ENCODE measurements around the gene L3MBTL4. TPM values are rescaled to one million over a fixed set of nuclear protein-coding genes. Genes with fewer than 3 reads are reported as not detected.

Gene L3MBTL4
- total and polyA plus RNA-seq, 8 donors = 2.5 to 15.1 (median 6.4) TPM

GRCh38 chr18:6341303-6341702 lies 73.4 kb downstream of the L3MBTL4 start:
- Histone ChIP-seq H3K36me3 (no peaks in the 10 kb centered on the region), H3K4me3 (no peak overlapping the region), H3K9me3 (no peaks in the 10 kb centered on the region), H3K27ac (no peak overlapping the region), H3K27me3 (no peaks in the 10 kb centered on the region), H3K4me1 (no peaks in the 10 kb centered on the region)
- DNase-seq (no peak), ATAC-seq (no peak), FAIRE-seq (no peak)
- intact Hi-C loops (cut with DNase I) = no loop called here
- TF ChIP-seq CTCF (IDR thresholded peaks at IDR 0.05) = no peak

- H3K27ac ChIP-seq = no peak overlapping the region
- no peaks in the 10 kb centered on the region for H3K36me3 ChIP-seq
- H3K4me3 ChIP-seq = no peak overlapping the region
- ATAC-seq (no peak), DNase-seq (no peak), FAIRE-seq (no peak)
- H3K4me1 ChIP-seq = no peaks in the 10 kb centered on the region
- whole genome bisulfite sequencing, 2 donors = 87 to 92% methylated on average over 1 of the region's 1 CpG
- intact Hi-C loops (cut with DNase I) = no loop called here
- no peaks in the 10 kb centered on the region for H3K27me3 ChIP-seq
- no peaks in the 10 kb centered on the region for H3K9me3 ChIP-seq
- no peak for TF ChIP-seq CTCF (IDR thresholded peaks at IDR 0.05)
Observed at GRCh38 chr18:6340121-6340520, 74.6 kb downstream of the L3MBTL4 start.

GRCh38 chr18:6336239-6336638 lies 78.5 kb downstream of the L3MBTL4 start:
- FAIRE-seq (no peak), ATAC-seq (no peak), DNase-seq (no peak)
- H3K27ac ChIP-seq = no peak overlapping the region
- H3K27me3 ChIP-seq = no peaks in the 10 kb centered on the region
- no peaks in the 10 kb centered on the region for H3K9me3 ChIP-seq
- no peak for TF ChIP-seq CTCF (IDR thresholded peaks at IDR 0.05)
- intact Hi-C loops (cut with DNase I) = no loop called here
- H3K4me3 ChIP-seq = no peak overlapping the region
- no peaks in the 10 kb centered on the region for H3K4me1 ChIP-seq
- no peaks in the 10 kb centered on the region for H3K36me3 ChIP-seq
- 74 to 81% methylated on average over 4 of the region's 4 CpGs for WGBS, 2 donors

- Histone ChIP-seq H3K27me3 (no peaks in the 10 kb centered on the region), H3K4me1 (no peaks in the 10 kb centered on the region), H3K4me3 (no peak overlapping the region), H3K36me3 (no peaks in the 10 kb centered on the region), H3K27ac (no peak overlapping the region), H3K9me3 (no peaks in the 10 kb centered on the region)
- ATAC-seq = no peak
- no peak for TF ChIP-seq CTCF (IDR thresholded peaks at IDR 0.05)
- WGBS, 2 donors = 71 to 74% methylated on average over 4 of the region's 4 CpGs
- DNase-seq = no peak
- FAIRE-seq = no peak
- intact Hi-C loops (cut with DNase I) = no loop called here
Observed at GRCh38 chr18:6333981-6334380, 80.7 kb downstream of the L3MBTL4 start.

- WGBS, 2 donors = 80 to 82% methylated on average over 2 of the region's 2 CpGs
- no peak for ATAC-seq
Observed at GRCh38 chr18:6331872-6332271, 82.8 kb downstream of the L3MBTL4 start.

More at GRCh38 chr18:6331872-6332271, 82.8 kb downstream of the L3MBTL4 start:
- no peak for TF ChIP-seq CTCF (IDR thresholded peaks at IDR 0.05)
- no peak for FAIRE-seq
- H3K27ac ChIP-seq = no peak overlapping the region
- peaks cover 0 to 8% (median 4%) of the 10 kb centered on the region in 3 donors for H3K4me1 ChIP-seq
- no peaks in the 10 kb centered on the region for H3K9me3 ChIP-seq
- no peaks in the 10 kb centered on the region for H3K36me3 ChIP-seq
- no peak for DNase-seq
- no peak overlapping the region for H3K4me3 ChIP-seq
- intact Hi-C loops (cut with DNase I) = no loop called here
- H3K27me3 ChIP-seq = no peaks in the 10 kb centered on the region
